RCC 7860 (cell line): ENCODE measurements around the gene ATP2A2.

Source experiments
- DNase-seq: peaks from one replicate; pipeline ENCODE4 v3.0.0-alpha.2; 2015; ENCODE audit warnings: low spot score
- FAIRE-seq: peaks from 2 replicates; lab custom pipeline; 2012; peaks lifted over from hg19 to GRCh38; lab: Jason Lieb, UNC

Gene ATP2A2

GRCh38 chr12:110258466-110258865, 22.6 kb upstream of the ATP2A2 start:
- DNase-seq (no peak), FAIRE-seq (no peak)

- DNase-seq = no peak
- no peak for FAIRE-seq
Measured at GRCh38 chr12:110262442-110263388, 18.3 kb upstream of the ATP2A2 start.

- FAIRE-seq (no peak), DNase-seq (no peak)
Measured at GRCh38 chr12:110266381-110266960, 14.6 kb upstream of the ATP2A2 start.

GRCh38 chr12:110266980-110267620, 13.9 kb upstream of the ATP2A2 start:
- FAIRE-seq (no peak), DNase-seq (no peak)

GRCh38 chr12:110269622-110270124, 11.4 kb upstream of the ATP2A2 start:
- no peak for FAIRE-seq
- peak; percentile 54 for DNase-seq

- FAIRE-seq (no peak), DNase-seq (no peak)
Measured at GRCh38 chr12:110270125-110270962, 10.7 kb upstream of the ATP2A2 start.

- DNase-seq (no peak), FAIRE-seq (no peak)
Measured at GRCh38 chr12:110271015-110271414, 10.0 kb upstream of the ATP2A2 start.

- DNase-seq (no peak), FAIRE-seq (no peak)
Measured at GRCh38 chr12:110277530-110278254, 3.4 kb upstream of the ATP2A2 start.

GRCh38 chr12:110278255-110278536, 2.9 kb upstream of the ATP2A2 start:
- DNase-seq (no peak), FAIRE-seq (no peak)

GRCh38 chr12:110279566-110280375, 1.3 kb upstream of the ATP2A2 start:
- FAIRE-seq (no peak), DNase-seq (no peak)

GRCh38 chr12:110280392-110280778, 662 bp upstream of the ATP2A2 start:
- FAIRE-seq (no peak), DNase-seq (peak; percentile 54)

GRCh38 chr12:110281549-110282299, 677 bp downstream of the ATP2A2 start:
- DNase-seq (peak; percentile 32), FAIRE-seq (no peak)

- no peak for FAIRE-seq
- DNase-seq = no peak
Measured at GRCh38 chr12:110282300-110282860, 1.3 kb downstream of the ATP2A2 start.

GRCh38 chr12:110282956-110283817, 2.1 kb downstream of the ATP2A2 start:
- FAIRE-seq (no peak), DNase-seq (no peak)

GRCh38 chr12:110284597-110284996, 3.5 kb downstream of the ATP2A2 start:
- DNase-seq (no peak), FAIRE-seq (no peak)

- DNase-seq = no peak
- FAIRE-seq = no peak
Measured at GRCh38 chr12:110286623-110287022, 5.6 kb downstream of the ATP2A2 start.

- FAIRE-seq (no peak), DNase-seq (no peak)
Measured at GRCh38 chr12:110287986-110288385, 6.9 kb downstream of the ATP2A2 start.
